ENCODE measurements around the gene BSND. TPM values are rescaled to one million over a fixed set of nuclear protein-coding genes. Genes with fewer than 3 reads are reported as not detected.

The BSND gene
- total and polyA plus RNA-seq, 9 of the 15 experiments (the other 6 are each of a cell fraction or from before 2014, with no cell fraction given) = not detected

- peak in 1 of 2 experiments; percentile 41; a peak in 2 of 4 replicates for TF ChIP-seq RAD21 (CRISPR knock-in tag; conservative IDR thresholded peaks at IDR 0.05 in 1 of 2, IDR thresholded peaks at IDR 0.05 in 1 of 2)
- TF ChIP-seq SPI1 (IDR thresholded peaks at IDR 0.05; ENCODE audit: borderline replicate concordance, low read depth, low read length) = no peak
- TF ChIP-seq RNF219 (CRISPR knock-in tag; IDR thresholded peaks at IDR 0.05) = no peak
- TF ChIP-seq ZNF512 (tag; IDR thresholded peaks at IDR 0.05) = no peak
- TF ChIP-seq CUX1 (CRISPR knock-in tag; IDR thresholded peaks at IDR 0.05) = no peak
- TF ChIP-seq TBP (optimal IDR thresholded peaks at IDR 0.05; ENCODE audit: low read depth, low read length) = no peak
- no peak for TF ChIP-seq BRF1 (IDR thresholded peaks at IDR 0.05; ENCODE audit: borderline replicate concordance, extremely low read depth, insufficient read length)
- no peak for TF ChIP-seq REST (IDR thresholded peaks at IDR 0.05; ENCODE audit: borderline replicate concordance)
- TF ChIP-seq REST (CRISPR knock-in tag; IDR thresholded peaks at IDR 0.05; ENCODE audit: low read depth) = no peak
- no peak for TF ChIP-seq ZZZ3 (IDR thresholded peaks at IDR 0.05)
- TF ChIP-seq MCM7 (IDR thresholded peaks at IDR 0.05) = no peak
Measured at GRCh38 chr1:55035904-55036303, 37.2 kb downstream of the BSND start (continued).
